ENCODE data around the gene GOLGA8A.
"Not testable (repeated sequence)": the region's sequence is repeated elsewhere in the genome, so short reads cannot be mapped to it uniquely, and the experiment has no call there.

The GOLGA8A gene, protein sequence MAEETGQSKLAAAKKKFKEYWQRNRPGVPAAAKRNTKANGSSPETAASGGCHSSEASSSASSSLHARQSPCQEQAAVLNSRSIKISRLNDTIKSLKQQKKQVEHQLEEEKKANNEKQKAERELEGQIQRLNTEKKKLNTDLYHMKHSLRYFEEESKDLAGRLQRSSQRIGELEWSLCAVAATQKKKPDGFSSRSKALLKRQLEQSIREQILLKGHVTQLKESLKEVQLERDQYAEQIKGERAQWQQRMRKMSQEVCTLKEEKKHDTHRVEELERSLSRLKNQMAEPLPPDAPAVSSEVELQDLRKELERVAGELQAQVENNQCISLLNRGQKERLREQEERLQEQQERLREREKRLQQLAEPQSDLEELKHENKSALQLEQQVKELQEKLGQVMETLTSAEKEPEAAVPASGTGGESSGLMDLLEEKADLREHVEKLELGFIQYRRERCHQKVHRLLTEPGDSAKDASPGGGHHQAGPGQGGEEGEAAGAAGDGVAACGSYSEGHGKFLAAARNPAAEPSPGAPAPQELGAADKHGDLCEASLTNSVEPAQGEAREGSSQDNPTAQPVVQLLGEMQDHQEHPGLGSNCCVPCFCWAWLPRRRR
- total RNA-seq: 101 to 195 (median 152) reads per million in 4 experiments

DNA sequence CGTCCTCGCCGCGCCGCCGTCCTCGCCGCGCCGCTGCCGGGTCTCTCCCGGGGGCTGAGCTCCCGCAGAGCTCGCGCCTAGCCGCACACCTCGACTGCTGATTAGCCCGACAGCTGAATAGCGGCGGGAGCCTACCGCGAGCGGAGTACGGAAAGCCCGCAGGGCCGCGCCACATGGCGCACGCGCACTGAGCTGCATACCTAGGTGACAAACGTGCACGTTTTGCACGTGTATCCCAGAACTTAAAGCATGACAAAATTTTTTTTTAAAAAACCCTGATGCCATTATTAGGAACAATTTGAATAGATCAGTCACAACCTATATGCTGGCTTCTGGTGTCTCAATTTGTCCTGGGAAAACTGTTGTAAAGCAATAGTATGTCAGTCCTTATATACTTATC is at the start of gene GOLGA8A:
Gene GOLGA8A (minus strand): TSS at position 122 of the 400 bp plus-strand sequence. CDS start 48,117 bp downstream, outside the sequence.
- peak; percentile 23 for DNase-seq

DNA sequence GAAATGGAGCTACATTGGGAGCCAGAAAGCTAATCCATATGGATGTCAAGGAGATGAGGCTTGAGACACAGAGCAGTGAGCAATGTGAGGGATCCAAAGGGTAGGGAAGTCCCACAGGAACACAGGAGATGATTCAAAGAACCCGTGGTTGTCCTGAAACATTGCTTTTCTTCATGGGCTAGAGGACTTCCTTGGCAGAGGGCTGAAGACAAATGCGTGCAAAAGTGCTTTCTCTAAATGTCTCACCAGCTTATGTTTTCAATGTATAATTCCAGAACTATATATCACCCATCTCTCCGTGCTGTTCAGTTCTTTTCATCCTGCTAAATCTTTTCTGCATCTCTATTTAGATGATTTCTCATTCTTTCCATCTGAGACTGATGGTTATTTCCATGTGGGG is 46.0 kb upstream of the GOLGA8A start:
- DNase-seq: no peak

DNA sequence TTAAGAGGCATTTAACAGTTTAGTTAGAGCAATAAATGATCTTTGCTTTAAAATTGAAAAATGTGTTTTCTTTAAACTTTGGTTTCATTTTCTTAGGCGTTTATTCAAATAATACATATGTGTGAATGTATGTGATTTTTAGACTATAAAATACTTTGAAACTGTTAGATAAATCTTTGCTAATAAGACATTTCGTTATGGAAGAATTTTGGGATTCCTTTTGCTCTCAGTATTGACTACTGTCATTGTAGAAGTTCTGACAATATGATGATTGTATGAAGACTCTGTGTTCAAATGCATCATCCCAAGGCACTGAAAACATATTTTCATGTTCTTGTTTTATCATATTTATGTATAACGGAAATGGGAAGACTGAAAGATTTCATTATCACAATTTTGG is 43.8 kb upstream of the GOLGA8A start:
- DNase-seq: no peak

DNA sequence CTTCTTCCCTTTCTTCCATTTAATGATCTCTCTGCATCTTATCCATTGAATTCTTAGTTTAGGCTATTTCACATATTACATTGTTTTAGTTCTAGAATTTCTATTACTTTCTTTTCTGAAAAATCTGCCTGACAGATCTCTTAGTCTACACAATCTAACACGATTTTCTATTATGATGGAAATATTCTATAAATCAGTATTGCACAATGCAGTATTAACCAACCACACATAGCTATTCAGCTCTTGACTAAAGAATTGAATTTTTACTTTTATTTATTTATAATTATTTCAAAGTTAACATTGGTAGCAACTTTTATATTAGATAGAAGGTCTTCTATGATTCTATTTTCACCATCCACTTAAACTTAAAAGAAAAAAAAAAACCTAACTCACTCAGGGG is 36.2 kb upstream of the GOLGA8A start:
- DNase-seq: no peak

DNA sequence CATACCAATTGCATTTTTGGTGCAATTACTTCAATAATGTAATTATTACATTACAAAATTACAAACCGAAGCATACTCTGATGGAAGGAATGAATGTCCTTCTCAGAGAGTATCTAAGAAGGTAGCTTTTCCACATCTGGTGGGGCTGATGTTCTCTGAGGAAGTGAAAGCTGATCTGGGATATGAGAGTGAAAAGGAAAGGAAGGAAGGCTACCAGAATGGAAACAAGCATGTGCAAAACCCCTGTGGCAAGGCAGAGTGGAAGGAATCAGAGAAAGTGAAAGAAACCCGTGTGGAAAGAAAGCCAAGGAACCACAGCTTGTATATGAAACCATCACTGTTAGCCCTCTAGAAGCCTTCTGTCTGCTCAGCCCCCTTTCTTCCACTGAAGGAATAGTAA is 35.3 kb upstream of the GOLGA8A start:
- no peak for DNase-seq

DNA sequence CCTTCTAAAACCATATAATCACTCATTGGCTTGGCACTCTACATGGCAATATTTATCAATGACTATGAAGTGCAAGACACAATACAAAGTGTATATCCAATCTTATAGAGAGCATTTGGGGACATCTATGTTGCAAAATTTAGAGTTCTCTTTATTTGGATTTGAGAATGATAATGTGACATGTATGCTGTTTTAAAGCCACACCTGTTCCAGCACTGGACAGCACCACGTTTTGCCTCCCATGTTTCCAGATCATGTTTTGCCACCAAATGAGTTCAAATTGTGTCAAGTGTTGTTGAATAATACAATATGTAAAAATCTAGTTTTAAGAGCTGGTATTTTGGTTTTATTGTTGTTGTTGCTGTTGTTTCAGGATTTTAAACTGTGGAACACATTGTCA is 33.3 kb upstream of the GOLGA8A start:
- DNase-seq: no peak

DNA sequence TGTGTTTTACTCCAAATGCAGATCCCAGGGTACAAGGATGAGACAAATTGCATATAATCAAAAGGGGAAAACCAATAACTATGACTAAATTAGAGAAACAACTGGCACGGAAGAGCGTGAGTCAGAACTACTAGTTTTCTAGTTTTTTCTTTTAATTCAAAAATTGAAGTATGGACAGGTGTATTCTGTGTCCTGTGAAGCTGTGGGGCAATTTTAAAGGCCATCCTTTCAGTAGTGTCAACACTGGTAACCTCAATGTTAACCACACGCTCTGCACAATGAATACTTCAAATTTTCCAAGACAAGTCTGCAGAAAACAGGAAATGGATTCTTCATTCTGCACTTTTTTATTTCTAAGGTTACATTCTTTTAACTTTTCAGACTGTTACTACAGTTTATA is 32.5 kb upstream of the GOLGA8A start:
- DNase-seq: no peak

DNA sequence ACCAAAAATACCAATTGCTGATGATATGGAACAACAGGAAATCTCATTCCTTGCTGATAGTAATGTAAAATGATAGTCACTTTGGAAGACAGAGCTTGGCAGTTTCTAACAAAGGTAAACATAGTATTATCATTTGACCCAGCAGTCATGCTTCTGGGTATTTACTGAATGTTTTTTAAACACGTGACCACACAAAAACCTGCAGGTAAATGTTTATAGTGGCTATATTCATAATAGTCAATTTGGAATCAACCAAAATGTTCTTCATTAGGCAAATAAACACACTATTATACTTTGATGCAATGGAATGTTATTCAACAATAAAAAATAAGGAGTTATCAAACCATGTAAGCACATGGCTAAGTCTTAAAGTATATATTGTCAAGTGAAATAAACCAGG is 24.1 kb upstream of the GOLGA8A start:
- no peak for DNase-seq

DNA sequence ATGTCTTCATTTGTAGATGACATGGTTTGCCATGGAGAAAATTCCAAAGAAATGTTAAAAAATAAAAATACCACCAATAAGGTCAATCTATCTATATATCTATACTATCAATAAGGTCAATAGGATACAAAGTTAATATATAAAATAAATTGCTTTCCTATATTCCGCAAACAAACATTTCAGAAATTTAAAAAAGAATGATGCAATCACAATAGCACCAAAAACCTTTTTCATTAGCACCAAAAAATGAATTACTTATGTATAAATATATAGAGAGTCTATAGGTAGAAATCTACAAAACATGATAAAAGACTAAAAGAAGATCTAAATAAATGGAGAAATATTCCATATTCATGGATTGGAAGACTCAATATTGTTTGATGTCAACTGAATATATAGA is 22.8 kb upstream of the GOLGA8A start:
- DNase-seq: no peak

DNA sequence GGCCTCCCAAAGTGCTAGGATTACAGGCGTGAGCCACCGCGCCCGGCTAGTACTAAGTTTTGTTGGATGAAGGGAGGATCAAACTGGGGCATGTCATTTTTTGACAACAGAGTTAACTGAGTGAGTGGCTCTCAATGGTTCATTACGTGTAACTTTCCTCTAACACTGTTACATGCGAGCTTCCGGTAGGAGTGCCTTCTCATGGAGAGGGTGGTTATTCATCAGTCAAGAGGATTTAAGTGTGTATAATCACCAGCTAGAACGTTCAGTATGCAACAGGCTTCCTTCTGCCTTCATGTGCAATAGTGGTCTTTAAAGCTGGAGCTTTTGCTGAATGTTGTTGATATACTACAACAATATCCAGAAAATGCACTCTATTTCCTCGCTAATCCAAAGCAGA is 19.1 kb upstream of the GOLGA8A start:
- DNase-seq: no peak

DNA sequence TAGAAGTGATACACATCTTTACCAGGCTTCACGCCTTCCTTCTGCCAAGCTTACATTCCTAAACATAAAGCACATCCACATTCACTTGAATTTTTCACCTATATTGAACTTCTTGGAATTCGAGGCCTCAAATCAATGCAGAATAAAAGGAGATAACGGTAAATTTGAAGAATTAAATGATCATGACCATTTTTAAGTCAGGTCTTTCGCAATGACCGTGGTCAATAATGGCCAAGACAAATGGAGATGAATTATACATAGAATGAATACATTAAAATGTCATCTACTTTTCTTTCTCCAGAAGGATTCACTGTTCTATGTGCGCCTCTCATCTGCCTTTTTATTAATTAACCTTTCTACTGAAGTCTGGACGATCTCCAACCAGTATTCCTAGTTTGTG is 5.3 kb upstream of the GOLGA8A start:
- no peak for DNase-seq

DNA sequence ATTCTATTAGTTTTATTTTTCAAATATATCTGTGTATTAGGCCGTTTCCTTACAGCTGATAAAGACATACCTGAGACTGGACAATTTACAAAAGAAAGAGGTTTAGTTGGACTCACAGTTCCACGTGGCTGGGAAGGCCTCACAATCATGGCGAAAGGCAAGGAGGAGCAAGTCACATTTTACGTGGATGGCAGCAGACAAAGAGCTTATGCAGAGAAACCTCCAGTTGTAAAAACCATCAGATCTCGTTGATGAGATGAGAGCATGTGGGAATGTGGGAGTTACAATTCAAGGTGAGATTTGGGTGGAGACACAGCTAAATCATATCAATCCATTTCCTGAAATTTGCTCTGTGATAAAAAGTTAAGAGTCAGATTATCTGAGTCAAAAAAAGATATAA is 2.3 kb upstream of the GOLGA8A start:
- DNase-seq: no peak

DNA sequence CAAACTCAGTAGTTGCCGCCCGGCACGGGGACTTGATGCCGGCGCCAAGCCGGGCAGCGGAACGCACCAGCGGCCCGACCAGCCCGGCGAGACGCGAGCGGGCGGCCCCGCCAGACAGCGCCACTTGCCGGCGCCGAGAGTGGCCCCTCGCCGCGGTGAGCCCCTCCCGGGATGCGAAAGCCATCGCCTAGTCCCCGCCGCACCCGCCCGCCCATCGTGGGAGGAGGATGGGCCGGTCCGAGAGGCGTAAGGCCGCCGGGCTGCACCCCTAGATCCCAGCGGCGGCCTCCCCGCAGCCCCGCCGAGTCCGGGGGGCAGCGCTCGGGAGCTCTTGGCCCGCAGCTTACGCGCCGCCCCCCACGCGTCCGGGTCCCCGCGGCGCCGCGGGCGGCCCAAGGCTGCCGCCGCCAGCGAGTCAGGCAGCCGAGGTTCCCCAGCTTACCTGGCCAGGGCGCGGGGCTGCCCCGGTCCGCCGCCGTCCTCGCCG is 609 bp downstream of the GOLGA8A start:
- DNase-seq: no peak

DNA sequence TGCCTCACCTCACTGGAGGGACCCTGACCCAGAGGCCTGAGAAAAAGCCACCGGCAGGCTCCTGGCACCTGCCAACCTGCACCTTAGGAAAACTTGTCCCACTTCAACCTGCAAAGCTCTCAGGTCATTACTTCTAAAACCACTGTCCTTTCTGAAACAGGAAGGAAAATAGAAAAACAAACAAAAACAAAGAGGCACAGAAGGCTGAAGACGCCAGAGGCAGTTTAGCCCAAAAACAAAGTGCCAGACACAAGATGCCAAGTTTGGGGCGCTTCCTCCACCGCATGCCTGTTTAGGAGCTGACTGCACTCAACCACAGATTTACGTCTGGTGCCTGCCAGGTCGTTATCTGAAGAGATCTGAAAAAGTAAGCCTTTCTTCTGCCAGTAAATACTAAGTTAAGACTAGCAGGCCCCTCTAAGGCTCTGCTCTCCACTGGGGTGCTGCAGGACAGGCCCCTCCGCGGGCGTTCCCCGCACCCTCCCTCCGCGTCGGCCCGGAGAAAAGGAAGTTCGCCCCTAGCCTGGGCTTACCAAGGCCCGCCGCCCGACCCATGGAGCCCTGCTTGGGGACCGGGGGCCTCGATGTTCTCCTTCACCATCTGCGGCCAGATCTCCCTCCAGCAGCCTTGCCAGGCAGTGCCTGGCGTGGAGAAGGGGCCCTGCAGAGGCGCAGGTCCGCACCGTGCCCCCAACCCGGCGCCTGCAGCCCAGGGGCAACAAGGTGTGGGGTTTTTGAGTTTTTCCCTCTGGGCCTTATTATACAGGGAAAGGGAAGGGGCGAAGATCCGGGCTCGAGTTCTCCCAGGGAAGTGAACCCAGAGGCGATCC is 1.3 kb downstream of the GOLGA8A start:
- DNase-seq: no peak

DNA sequence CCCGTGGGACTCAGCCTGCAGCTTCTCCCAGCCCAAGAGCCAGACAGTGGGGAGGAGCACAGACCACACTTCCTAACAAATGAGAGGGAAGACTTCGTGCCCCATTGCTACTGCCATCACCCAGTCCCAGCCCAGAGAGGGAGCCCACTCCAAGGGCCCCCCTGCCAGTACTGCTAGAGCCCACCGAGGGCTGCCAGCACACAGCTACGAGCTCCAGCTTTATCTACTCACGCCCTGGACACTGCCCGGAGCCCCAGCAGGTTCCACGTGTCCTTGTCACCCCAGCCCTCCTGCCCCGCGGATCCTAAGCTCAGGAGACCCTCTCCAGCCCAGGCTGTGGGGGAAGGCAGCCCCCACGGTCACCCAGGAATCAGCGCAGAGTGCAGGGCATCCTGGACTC is 1.9 kb downstream of the GOLGA8A start:
- no peak for DNase-seq

DNA sequence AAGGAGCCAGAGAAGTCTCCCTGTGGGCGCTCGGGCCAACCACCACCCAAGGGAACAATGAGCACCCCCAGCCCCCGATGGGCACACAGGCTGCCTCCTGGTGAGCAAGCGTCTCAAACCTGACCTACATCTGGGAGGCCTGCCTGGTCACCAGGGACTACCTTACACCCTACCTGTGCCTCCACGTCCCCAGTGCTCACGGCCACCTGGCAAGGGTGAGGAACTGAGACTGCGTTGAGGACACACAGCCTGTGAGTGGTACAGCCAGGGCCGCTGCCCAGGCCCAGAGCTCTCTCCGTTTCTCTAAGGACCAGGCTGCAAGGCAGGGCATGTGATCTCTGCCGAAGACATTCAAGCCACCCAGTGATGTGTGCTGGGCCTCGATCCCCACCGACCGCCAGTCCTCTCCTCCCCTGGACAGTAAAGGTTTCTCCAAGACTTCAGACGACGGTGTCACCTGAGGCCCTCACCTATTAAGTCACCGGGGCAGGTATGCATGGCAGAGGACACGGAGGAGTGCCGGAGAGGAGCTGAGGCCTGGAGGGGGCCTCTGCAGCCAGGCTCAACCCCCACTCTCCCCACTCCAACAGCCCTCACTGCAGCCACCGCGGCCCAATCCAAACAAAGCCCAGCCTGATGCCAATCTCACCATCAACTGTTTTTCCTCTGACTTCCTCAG is 2.8 kb downstream of the GOLGA8A start:
- DNase-seq: no peak

DNA sequence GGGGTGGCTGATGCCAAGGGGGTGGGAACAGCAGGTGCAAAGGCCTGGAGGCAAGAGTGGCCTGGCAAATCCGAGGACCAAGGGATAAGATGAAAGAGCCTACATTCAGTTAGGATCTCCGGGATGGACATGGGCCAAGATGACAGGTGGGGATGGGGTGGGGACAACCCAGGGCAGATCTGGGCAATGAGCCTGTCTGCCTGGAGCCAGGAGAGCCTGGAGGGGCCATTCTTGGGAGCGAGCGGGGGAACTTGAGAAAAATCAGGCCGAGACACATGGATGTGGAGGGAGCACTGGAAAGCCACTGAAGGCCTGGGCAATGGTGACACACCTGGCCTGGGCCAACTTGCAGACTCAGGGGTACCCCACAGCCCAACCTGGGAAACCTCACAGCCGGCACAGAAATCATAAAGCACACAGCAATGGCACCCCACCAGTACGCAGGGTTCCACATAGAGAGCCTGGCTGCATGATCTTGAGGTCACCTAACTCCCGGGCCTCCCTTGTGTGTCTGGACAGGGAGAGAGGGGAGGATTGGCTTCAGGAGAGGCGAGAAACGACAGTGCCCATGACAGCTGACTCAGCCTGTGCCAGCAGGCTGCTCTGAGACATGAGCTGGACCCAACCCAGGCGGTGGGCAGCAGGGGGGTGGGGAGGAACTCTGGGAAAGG is 3.5 kb downstream of the GOLGA8A start:
- not testable (repeated sequence) for DNase-seq

DNA sequence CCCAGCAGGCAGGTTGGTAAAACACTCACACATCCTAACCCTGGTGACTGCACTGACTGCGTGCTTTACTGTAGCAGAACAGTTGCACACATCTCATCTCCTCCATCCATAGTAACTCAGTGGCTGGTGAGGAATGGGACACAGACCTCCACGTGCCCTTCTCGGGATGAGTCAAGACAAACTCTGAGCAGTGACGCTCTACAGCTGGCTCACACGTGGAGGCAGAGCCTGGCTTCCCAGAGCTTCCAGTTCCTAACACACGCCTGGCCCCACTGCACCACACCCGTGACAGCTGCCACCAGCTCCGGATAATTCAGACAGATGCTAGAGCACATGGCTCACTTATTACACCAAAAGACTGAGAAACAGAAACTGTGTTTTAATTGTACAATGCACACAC is 7.0 kb downstream of the GOLGA8A start:
- not testable (repeated sequence) for DNase-seq

DNA sequence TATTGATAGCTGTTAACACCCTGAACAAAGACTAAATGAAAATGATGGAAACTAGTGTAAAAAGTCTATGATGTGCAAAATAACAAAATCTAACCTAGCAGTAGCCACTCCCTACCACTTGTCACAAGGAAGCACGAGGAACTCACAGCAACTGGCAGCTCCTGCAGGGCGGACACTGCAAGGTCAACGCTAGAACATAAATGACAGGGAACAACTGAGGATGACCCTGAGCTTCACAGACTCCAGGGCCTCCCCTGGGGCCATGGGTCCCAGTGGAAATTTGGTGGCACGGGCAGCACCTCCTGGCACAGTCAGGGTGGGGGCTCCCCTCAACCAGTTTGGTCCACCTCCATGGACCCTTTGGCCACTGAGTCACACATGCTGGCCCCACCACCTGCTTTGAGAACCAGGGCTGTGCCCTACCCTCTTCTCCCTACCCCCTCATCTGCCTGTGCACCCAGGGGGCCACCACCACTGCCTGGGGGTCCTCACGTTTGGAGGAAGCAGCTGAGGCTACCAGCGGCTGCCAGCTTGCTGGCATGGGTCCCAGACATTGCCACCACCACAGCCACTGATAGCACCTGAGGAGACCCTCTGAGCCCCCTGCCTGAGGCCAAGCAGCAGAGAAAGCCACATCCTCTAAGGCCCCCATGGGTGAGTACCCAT is 14.1 kb downstream of the GOLGA8A start:
- not testable (repeated sequence) for DNase-seq

DNA sequence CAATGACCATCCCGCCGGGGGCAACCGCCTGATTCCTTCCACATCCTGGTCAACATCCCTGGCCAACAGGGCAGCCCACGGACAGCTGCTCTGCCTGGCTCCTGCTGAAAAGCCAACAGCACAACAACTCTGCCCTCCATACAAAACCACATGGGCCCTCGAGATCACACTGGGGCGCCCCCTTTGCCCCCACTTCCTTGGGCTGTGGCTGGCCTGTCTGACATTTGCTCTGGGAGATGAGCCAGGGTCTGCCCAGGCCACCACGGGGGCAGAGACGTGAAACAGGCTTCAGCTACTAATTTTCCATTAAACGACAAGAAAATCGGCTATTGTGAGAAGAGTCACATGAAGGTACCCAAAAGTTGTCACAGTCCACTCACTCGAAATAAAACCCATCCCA is 16.7 kb downstream of the GOLGA8A start:
- not testable (repeated sequence) for DNase-seq

DNA sequence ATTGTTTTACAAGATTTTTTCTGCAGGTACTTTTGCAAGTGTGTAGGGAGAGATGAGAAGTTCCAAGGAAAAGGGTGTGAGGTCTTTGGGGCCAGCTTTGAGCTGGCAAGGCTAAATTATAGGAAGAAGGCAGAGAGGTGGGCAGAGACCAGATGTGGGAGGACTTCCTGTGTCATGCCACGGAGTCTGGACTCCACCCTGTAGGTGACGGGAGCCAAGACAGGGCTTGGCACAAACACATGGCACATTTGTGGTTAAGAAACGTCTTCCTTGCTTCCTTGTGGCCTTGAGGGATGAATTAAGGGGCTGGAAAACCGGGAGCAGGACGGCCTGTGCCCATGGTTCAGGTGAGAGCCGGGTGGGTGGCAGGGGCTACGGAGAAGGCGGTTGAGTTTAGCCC is 19.2 kb downstream of the GOLGA8A start:
- not testable (repeated sequence) for DNase-seq

DNA sequence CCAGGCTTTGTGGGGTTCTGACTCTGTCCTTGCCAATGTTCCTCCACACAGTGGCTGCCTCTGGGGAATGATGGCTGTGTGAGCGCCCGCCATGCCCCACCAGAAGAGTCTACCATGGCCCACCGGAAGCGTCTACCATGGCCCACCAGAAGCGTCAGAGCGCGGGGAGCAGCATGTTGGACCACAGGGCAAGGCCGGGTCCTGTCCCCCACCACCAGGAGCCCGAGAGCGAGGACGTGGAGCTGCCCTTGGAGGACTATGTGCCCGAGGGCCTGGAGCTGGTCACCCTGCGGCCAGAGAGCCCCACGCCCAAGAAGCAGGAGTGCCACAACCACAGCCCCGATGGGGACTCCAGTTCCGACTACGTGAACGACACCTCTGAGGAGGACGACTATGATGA is 28.1 kb downstream of the GOLGA8A start:
- DNase-seq: not testable (repeated sequence)
